OCI-LY1 (cell line): Measurements from ENCODE around the gene MYH14.

Experiments used
- EZH2 ChIP-seq: fragments of 200-600 bp; sonication (generic), shearing (Covaris generic); IDR thresholded peaks from 2 replicates; pipeline ENCODE4 v1.8.0; 2017; ENCODE audit warnings: borderline replicate concordance, mixed run types, mild to moderate bottlenecking, antibody characterized with exemption, low read length, moderate library complexity, mixed read lengths
- TF ChIP-seq, protein P1 (sequence below): fragments of 200-600 bp; sonication (generic), shearing (Covaris generic); IDR thresholded peaks from 2 replicates; pipeline ENCODE4 v1.5.1; 2017; ENCODE audit warnings: mild to moderate bottlenecking, antibody characterized with exemption, low read length, moderate library complexity, mixed read lengths

DNA sequence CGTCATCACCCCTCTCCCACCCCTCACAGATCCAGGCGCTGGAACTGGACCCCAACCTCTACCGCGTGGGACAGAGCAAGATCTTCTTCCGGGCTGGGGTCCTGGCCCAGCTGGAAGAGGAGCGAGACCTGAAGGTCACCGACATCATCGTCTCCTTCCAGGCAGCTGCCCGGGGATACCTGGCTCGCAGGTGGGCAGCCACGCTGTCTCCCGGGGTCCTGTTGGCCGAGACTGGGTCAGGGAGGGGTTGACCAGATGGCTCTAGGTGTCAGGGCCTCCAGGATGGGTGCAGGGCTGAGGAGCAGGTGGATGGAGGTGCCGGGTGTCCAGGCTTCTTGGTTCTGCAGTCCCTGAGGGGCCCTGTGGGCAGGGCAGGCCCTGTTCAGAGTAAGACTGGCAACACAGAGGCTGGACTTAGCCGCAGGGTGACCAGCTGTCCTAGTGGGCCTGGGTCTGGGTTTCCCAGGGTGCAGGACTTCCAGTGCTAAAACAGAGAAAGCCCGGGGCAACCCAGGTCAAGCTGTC lies 58.1 kb downstream of the MYH14 start:
- TF ChIP-seq, protein P1, sequence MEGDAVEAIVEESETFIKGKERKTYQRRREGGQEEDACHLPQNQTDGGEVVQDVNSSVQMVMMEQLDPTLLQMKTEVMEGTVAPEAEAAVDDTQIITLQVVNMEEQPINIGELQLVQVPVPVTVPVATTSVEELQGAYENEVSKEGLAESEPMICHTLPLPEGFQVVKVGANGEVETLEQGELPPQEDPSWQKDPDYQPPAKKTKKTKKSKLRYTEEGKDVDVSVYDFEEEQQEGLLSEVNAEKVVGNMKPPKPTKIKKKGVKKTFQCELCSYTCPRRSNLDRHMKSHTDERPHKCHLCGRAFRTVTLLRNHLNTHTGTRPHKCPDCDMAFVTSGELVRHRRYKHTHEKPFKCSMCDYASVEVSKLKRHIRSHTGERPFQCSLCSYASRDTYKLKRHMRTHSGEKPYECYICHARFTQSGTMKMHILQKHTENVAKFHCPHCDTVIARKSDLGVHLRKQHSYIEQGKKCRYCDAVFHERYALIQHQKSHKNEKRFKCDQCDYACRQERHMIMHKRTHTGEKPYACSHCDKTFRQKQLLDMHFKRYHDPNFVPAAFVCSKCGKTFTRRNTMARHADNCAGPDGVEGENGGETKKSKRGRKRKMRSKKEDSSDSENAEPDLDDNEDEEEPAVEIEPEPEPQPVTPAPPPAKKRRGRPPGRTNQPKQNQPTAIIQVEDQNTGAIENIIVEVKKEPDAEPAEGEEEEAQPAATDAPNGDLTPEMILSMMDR, result no peak
- no peak for TF ChIP-seq EZH2
